K562 (cell line): ENCODE measurements around the gene BMP6. TPM values are rescaled to one million over a fixed set of nuclear protein-coding genes. Genes with fewer than 3 reads are reported as not detected.

ENCODE experiments used
- EHMT2 ChIP-seq: fragments of 450-650 bp; IDR thresholded peaks from 2 replicates; pipeline ENCODE4 v1.6.1; 2018; ENCODE audit warnings: antibody characterized with exemption
- FOXA3 ChIP-seq, 2 experiments: fragments of 450-650 bp in 1 of 2; sonication (generic) in 1 of 2; formaldehyde crosslinking; IDR thresholded peaks in 1 of 2; conservative IDR thresholded peaks in 1 of 2; 2 replicates each; pipeline versions ENCODE4 v1.4.0 to v1.8.0; 2020 to 2022; ENCODE audit warnings: mild to moderate bottlenecking in 2 of 2, missing genetic modification reagents in 1 of 2
- GATAD2B ChIP-seq: fragments of 450-650 bp; IDR thresholded peaks from 2 replicates; pipeline ENCODE4 v1.6.1; 2017; ENCODE audit warnings: mild to moderate bottlenecking, borderline replicate concordance
- ILK ChIP-seq: fragments of 450-650 bp; IDR thresholded peaks from 2 replicates; pipeline ENCODE4 v1.6.1; 2016; ENCODE audit warnings: missing genetic modification characterization, low read depth, mild to moderate bottlenecking, missing compliant biosample characterization, moderate library complexity, borderline replicate concordance
- NR3C1 ChIP-seq: sonication (generic); formaldehyde crosslinking; IDR thresholded peaks from 2 replicates; pipeline ENCODE4 v1.8.1; 2022; ENCODE audit warnings: missing genetic modification reagents
- PHB2 ChIP-seq: fragments of 450-650 bp; IDR thresholded peaks from 2 replicates; pipeline ENCODE4 v1.6.1; 2017; ENCODE audit warnings: low read depth
- PTTG1 ChIP-seq: fragments of 450-650 bp; IDR thresholded peaks from 2 replicates; pipeline ENCODE4 v1.6.1; 2016; ENCODE audit warnings: low read depth, mild to moderate bottlenecking, missing genetic modification characterization, missing compliant biosample characterization
- RB1 ChIP-seq: fragments of 450-650 bp; IDR thresholded peaks from 2 replicates; pipeline ENCODE4 v1.6.1; 2017; ENCODE audit warnings: low read depth, mild to moderate bottlenecking
- SMAD1 ChIP-seq: fragments of 150-350 bp; IDR thresholded peaks from 2 replicates; pipeline ENCODE4 v1.6.1; 2014; ENCODE audit warnings: low read length, low read depth; ENCODE audit not compliant: partially characterized antibody
- TAF15 ChIP-seq: fragments of 200-400 bp; formaldehyde crosslinking; IDR thresholded peaks from 2 replicates; pipeline ENCODE4 v1.6.1; 2017; ENCODE audit warnings: mild to moderate bottlenecking, low read depth, low read length, moderate library complexity
- TCF7 ChIP-seq: sonication (generic); IDR thresholded peaks from 2 replicates; pipeline ENCODE4 v1.6.1; 2016; ENCODE audit warnings: antibody characterized with exemption, borderline replicate concordance
- TEAD4 ChIP-seq, 2 experiments: sonication (generic) in 1 of 2; formaldehyde crosslinking in 1 of 2; IDR thresholded peaks; 2 replicates each; pipeline versions ENCODE4 v1.6.1 to v1.8.0; 2012 to 2022; ENCODE audit warnings: borderline replicate concordance in 1 of 2, inconsistent platforms in 1 of 2, low read length in 1 of 2, mild to moderate bottlenecking in 1 of 2, missing genetic modification reagents in 1 of 2
- polyA plus RNA-seq, 8 experiments: library from polyadenylated mRNA; depleted of rRNA in 4 of 8; stranded (reverse) in 5 of 8; unstranded in 3 of 8; fragments of >200 nt; fragmentation: Nextera tagmentation in 2 of 8; fragmentation: Illumina TruSeq in 1 of 8; extraction: Ambion mirVana in 2 of 8; extraction: Trizol in 1 of 8; gene quantifications; 2 replicates each; pipeline versions ENCODE4 v1.2.1 to v1.2.3, GENCODE V29; 2011 to 2014; ENCODE audit warnings: inconsistent platforms in 1 of 8, missing spikeins in 1 of 8
- total RNA-seq, 7 experiments: library from RNA; depleted of rRNA in 6 of 7; stranded (reverse); fragments of >200 nt in 6 of 7; fragmentation: Illumina TruSeq in 2 of 7; extraction: Trizol in 2 of 7; gene quantifications; 2 replicates each; pipeline versions ENCODE4 v1.2.1 to v1.2.3, GENCODE V29; 2011 to 2021; ENCODE audit warnings: low replicate concordance in 1 of 7
- TF ChIP-seq, protein P1 (sequence below), 2 experiments: fragments of 450-650 bp; formaldehyde crosslinking in 1 of 2; IDR thresholded peaks; 2 replicates each; pipeline versions ENCODE4 v1.4.0 to v1.6.1; 2014 to 2020; ENCODE audit warnings: mild to moderate bottlenecking in 2 of 2, borderline replicate concordance in 1 of 2, low read depth in 1 of 2
- TF ChIP-seq, protein P2 (sequence below), 2 experiments: IDR thresholded peaks in 1 of 2; conservative IDR thresholded peaks in 1 of 2; 2 replicates each; pipeline ENCODE4 v1.6.1; 2016; ENCODE audit warnings: low read depth in 2 of 2, mild to moderate bottlenecking in 1 of 2, missing compliant biosample characterization in 1 of 2, missing genetic modification characterization in 1 of 2, moderate library complexity in 1 of 2
- TF ChIP-seq, protein P3 (sequence below): fragments of 450-650 bp; IDR thresholded peaks from 2 replicates; pipeline ENCODE4 v1.6.1; 2017; ENCODE audit warnings: mild to moderate bottlenecking, moderate library complexity

The BMP6 gene
- total and polyA plus RNA-seq, 9 of the 15 experiments (the other 6 are each of a cell fraction or from before 2014, with no cell fraction given), result 0.01 to 0.13 (median 0.06) TPM; not detected in 3

DNA sequence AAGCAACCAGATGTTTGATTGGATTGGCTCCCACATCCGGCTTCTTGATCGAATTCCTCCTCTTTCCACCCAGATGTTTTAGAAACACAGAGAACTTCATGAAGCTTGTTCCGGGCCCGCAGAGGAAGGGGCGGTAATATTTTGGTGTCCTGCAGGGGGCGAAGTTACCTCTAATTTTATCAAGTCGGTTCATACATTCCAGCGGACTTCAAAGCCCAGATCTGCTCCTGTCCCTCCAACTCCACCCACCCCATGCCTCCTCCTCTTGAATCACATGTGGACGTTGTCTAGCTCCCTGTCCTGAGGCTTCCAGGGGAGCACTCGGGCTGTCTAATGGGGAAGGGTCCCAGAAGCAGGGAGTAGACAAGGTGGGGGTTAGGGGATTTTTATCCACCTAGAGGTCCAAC, 2.9 kb upstream of the BMP6 start (continued):
- TF ChIP-seq, protein P1, sequence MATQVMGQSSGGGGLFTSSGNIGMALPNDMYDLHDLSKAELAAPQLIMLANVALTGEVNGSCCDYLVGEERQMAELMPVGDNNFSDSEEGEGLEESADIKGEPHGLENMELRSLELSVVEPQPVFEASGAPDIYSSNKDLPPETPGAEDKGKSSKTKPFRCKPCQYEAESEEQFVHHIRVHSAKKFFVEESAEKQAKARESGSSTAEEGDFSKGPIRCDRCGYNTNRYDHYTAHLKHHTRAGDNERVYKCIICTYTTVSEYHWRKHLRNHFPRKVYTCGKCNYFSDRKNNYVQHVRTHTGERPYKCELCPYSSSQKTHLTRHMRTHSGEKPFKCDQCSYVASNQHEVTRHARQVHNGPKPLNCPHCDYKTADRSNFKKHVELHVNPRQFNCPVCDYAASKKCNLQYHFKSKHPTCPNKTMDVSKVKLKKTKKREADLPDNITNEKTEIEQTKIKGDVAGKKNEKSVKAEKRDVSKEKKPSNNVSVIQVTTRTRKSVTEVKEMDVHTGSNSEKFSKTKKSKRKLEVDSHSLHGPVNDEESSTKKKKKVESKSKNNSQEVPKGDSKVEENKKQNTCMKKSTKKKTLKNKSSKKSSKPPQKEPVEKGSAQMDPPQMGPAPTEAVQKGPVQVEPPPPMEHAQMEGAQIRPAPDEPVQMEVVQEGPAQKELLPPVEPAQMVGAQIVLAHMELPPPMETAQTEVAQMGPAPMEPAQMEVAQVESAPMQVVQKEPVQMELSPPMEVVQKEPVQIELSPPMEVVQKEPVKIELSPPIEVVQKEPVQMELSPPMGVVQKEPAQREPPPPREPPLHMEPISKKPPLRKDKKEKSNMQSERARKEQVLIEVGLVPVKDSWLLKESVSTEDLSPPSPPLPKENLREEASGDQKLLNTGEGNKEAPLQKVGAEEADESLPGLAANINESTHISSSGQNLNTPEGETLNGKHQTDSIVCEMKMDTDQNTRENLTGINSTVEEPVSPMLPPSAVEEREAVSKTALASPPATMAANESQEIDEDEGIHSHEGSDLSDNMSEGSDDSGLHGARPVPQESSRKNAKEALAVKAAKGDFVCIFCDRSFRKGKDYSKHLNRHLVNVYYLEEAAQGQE (IDR thresholded peaks at IDR 0.05; ENCODE audit: borderline replicate concordance), result peak; percentile 59; the same call in 1 of the 2 replicates
- TF ChIP-seq, protein P1 (CRISPR knock-in tag; IDR thresholded peaks at IDR 0.05; ENCODE audit: low read depth), result no peak
- TF ChIP-seq PTTG1 (tag) (no peak), SMAD1 (no peak), PHB2 (no peak), RB1 (0 out of 2 replicates have a peak, but pooled peaks have one; percentile 12), ILK (no peak), FOXA3 (CRISPR knock-in tag; conservative IDR thresholded peaks at IDR 0.05 in 1 of 2, IDR thresholded peaks at IDR 0.05 in 1 of 2) (no peak), EHMT2 (no peak), GATAD2B (no peak), TCF7 (0 out of 2 replicates have a peak, but pooled peaks have one; percentile 32), TAF15 (no peak), NR3C1 (CRISPR knock-in tag) (no peak), TEAD4 (IDR thresholded peaks at IDR 0.05; ENCODE audit: low read length) (peak; percentile 70), TEAD4 (CRISPR knock-in tag; IDR thresholded peaks at IDR 0.05; ENCODE audit: borderline replicate concordance) (no peak)
- TF ChIP-seq, protein P2, sequence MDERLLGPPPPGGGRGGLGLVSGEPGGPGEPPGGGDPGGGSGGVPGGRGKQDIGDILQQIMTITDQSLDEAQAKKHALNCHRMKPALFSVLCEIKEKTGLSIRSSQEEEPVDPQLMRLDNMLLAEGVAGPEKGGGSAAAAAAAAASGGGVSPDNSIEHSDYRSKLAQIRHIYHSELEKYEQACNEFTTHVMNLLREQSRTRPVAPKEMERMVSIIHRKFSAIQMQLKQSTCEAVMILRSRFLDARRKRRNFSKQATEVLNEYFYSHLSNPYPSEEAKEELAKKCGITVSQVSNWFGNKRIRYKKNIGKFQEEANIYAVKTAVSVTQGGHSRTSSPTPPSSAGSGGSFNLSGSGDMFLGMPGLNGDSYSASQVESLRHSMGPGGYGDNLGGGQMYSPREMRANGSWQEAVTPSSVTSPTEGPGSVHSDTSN (CRISPR knock-in tag; IDR thresholded peaks at IDR 0.05; ENCODE audit: low read depth), result no peak
- TF ChIP-seq, protein P2 (tag; conservative IDR thresholded peaks at IDR 0.05; ENCODE audit: low read depth), result no peak
- TF ChIP-seq, protein P3, sequence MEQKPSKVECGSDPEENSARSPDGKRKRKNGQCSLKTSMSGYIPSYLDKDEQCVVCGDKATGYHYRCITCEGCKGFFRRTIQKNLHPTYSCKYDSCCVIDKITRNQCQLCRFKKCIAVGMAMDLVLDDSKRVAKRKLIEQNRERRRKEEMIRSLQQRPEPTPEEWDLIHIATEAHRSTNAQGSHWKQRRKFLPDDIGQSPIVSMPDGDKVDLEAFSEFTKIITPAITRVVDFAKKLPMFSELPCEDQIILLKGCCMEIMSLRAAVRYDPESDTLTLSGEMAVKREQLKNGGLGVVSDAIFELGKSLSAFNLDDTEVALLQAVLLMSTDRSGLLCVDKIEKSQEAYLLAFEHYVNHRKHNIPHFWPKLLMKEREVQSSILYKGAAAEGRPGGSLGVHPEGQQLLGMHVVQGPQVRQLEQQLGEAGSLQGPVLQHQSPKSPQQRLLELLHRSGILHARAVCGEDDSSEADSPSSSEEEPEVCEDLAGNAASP, result no peak
